Activated naive CD8-positive, alpha-beta T cell (primary cell): ENCODE measurements around the gene SP4.

Experiments used
- H3K27ac Mint-ChIP-seq: one replicate; pipeline ENCODE4 v1.8.0; 2021; ENCODE audit warnings: mixed read lengths
- H3K27me3 Mint-ChIP-seq: one replicate; pipeline ENCODE4 v1.8.0; 2021; ENCODE audit warnings: mixed read lengths
- H3K36me3 Mint-ChIP-seq: one replicate; pipeline ENCODE4 v1.8.0; 2021; ENCODE audit warnings: mixed read lengths
- H3K4me1 Mint-ChIP-seq: one replicate; pipeline ENCODE4 v1.8.0; 2021; ENCODE audit warnings: low read depth, mixed read lengths
- H3K4me3 Mint-ChIP-seq: one replicate; pipeline ENCODE4 v1.8.0; 2021; ENCODE audit warnings: mild to moderate bottlenecking, mixed read lengths
- H3K9me3 Mint-ChIP-seq: one replicate; pipeline ENCODE4 v1.8.0; 2021; ENCODE audit warnings: low read depth, mixed read lengths

Gene SP4

DNA sequence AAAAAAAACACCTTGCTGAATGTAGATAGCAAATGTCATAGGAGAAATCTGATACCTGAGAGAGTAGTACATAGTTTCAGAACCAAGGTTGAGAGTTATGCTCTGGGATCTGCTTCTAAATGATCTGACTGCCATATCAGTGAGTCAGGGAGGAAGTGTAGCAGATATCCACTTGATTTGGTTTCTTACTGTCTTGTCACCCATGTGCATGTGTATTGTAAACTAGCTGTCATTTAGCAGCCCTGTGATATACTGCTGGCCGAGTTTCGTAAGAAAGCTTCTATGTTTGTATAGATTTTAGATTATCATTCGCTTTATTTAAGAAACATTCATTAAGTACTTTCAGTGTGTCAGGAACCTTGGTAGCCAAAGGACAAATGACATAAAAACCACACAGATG lies 42.0 kb downstream of the SP4 start:
- no peaks in the 10 kb centered on the region for H3K27me3 Mint-ChIP-seq
- H3K4me3 Mint-ChIP-seq = no peak overlapping the region
- H3K36me3 Mint-ChIP-seq = peaks cover 17% of the 10 kb centered on the region
- no peak overlapping the region for H3K27ac Mint-ChIP-seq
- no peaks in the 10 kb centered on the region for H3K9me3 Mint-ChIP-seq
- H3K4me1 Mint-ChIP-seq = peaks cover 43% of the 10 kb centered on the region

DNA sequence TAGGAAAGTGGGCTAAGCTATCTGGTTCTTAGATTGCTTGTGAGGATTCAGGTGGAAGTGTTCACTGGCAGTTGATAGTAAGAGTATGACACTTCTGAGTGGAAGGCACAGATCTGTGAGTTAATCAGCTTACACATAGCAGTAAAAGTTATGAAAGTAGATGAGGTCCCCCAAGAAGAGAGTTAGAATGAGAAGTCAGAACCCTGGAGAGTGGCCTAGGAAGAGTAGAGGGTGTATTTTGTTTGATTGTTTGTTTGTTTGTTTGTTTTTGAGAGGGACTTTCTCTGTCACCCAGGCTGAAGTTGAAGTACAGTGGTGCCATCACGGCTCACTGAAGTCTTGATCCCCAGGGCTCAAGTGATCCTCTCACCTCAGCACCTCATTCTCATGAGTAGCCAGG lies 44.1 kb downstream of the SP4 start:
- H3K27ac Mint-ChIP-seq = no peak overlapping the region
- H3K4me3 Mint-ChIP-seq = no peak overlapping the region
- H3K27me3 Mint-ChIP-seq = no peaks in the 10 kb centered on the region
- peaks cover 14% of the 10 kb centered on the region for H3K36me3 Mint-ChIP-seq
- H3K4me1 Mint-ChIP-seq = peaks cover 33% of the 10 kb centered on the region
- no peaks in the 10 kb centered on the region for H3K9me3 Mint-ChIP-seq

DNA sequence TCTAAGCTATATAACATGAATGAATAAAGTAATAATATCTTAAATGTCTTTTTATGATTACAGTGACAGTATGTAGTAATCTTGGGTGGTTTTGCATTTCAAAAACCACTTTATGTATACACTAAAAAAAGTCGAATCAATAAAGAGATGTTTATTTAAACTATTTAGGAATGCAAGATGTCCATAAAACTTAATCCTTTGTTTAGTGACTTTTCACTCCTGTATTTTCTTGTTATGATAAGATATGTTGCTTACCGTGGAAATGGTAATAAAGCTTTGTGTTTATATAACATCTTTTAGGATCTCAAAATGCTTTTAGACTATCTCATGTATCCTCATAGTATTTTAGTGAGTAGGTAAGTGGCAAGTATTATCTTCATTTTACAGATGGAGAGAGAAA lies 48.5 kb downstream of the SP4 start:
- Mint-ChIP-seq H3K4me3 (no peak overlapping the region), H3K4me1 (peaks cover 38% of the 10 kb centered on the region), H3K9me3 (no peaks in the 10 kb centered on the region), H3K27me3 (no peaks in the 10 kb centered on the region), H3K36me3 (peaks cover 26% of the 10 kb centered on the region), H3K27ac (no peak overlapping the region)

DNA sequence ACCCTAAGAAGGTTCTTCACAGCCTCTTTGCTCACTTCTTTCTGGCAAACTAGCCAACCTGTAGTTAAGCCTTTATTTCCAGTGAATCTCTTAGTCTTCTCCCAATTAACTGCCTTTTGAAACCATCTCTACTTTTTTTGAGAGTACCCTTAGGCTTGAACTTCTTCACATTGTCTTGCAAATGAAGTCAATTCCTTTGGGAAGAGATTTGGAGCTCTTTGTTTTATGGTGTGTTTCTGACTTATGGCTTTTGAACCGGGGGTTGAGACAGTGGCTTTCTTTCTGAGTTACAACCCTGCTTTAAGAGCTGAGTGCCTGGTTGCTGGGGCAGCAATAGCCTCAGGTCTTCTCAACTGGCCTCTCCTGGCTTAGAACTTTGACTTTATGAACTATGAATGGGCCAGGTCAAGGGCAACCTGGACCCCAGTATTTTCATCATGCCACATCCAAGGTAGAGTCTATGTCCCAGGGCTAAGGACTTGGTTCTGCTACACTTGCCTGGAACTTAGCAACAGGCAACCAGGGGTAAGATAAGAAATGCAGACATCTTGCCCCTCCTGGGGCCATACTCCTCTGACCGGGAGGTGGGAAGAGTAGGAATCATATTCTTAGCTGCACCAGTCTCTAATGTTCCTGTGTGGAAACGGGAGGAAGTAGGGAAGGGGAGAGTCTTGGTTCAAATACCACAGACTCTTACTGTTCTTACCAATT lies 53.0 kb downstream of the SP4 start:
- H3K27me3 Mint-ChIP-seq = no peaks in the 10 kb centered on the region
- H3K36me3 Mint-ChIP-seq = peaks cover 30% of the 10 kb centered on the region
- H3K4me3 Mint-ChIP-seq = no peak overlapping the region
- no peaks in the 10 kb centered on the region for H3K9me3 Mint-ChIP-seq
- peaks cover 45% of the 10 kb centered on the region for H3K4me1 Mint-ChIP-seq
- H3K27ac Mint-ChIP-seq = no peak overlapping the region

DNA sequence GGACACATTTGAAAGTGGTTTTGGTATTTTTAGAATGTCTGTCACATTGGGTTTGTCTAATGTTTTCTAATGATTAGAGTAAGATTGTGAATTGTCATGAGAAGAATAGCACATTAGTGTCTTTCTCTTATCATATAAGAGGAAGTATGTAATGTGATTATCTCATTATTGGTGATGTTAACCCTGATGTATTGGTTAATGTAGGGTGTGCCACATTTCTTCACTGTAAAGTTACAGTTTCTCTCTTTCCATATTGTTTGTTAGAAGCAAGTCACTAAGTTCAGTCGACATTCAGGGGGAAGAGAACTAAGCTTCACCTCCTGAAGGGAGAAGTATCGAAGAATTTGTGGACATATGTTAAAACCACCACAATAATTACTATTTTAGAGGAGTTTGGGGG lies 58.6 kb downstream of the SP4 start:
- peaks cover 36% of the 10 kb centered on the region for H3K36me3 Mint-ChIP-seq
- H3K27me3 Mint-ChIP-seq = no peaks in the 10 kb centered on the region
- H3K4me1 Mint-ChIP-seq = peaks cover 31% of the 10 kb centered on the region
- no peaks in the 10 kb centered on the region for H3K9me3 Mint-ChIP-seq
- H3K27ac Mint-ChIP-seq = no peak overlapping the region
- H3K4me3 Mint-ChIP-seq = no peak overlapping the region

DNA sequence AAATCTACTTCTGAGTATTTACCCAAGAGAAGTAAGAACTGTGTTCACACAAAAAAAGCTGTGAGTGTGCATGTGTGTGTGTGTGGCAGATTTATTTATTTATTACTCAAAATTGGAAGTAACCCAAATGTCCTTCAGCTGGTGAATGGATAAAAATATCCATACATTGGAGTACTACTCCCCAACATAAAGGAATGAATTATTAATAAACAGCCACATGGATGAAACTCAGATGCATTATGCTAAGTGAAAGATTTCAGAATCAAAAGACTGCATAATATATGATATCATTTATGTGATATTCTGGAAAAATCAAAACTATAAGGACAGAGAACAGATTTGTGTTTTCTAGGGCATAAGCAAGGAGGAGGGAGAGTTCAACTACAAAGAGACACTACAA lies 67.8 kb downstream of the SP4 start:
- Mint-ChIP-seq H3K27ac (no peak overlapping the region), H3K27me3 (no peaks in the 10 kb centered on the region), H3K9me3 (peaks cover 9% of the 10 kb centered on the region), H3K4me3 (no peak overlapping the region), H3K4me1 (no peaks in the 10 kb centered on the region), H3K36me3 (peaks cover 57% of the 10 kb centered on the region)

DNA sequence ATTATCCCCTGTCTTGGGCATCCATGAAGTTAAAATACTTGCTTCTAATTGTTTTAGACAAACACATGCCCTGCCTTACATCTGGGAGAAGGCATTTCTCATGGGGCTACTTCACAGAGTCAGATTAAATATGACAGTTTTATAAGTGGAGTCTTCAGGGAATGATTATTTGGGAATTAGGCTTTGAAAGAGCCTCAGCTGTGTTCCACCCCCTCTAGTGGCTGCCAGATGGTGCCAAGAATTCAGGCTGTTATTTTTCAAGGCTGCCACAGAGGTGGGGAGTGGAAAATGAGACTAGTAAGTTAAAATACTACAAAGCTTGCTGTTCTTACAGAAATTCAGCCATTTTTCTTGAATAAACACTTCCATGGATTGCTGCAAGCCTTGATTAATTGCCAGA lies 69.2 kb downstream of the SP4 start:
- Mint-ChIP-seq H3K4me1 (no peaks in the 10 kb centered on the region), H3K4me3 (no peak overlapping the region), H3K9me3 (peaks cover 9% of the 10 kb centered on the region), H3K36me3 (peaks cover 57% of the 10 kb centered on the region), H3K27me3 (no peaks in the 10 kb centered on the region), H3K27ac (no peak overlapping the region)

DNA sequence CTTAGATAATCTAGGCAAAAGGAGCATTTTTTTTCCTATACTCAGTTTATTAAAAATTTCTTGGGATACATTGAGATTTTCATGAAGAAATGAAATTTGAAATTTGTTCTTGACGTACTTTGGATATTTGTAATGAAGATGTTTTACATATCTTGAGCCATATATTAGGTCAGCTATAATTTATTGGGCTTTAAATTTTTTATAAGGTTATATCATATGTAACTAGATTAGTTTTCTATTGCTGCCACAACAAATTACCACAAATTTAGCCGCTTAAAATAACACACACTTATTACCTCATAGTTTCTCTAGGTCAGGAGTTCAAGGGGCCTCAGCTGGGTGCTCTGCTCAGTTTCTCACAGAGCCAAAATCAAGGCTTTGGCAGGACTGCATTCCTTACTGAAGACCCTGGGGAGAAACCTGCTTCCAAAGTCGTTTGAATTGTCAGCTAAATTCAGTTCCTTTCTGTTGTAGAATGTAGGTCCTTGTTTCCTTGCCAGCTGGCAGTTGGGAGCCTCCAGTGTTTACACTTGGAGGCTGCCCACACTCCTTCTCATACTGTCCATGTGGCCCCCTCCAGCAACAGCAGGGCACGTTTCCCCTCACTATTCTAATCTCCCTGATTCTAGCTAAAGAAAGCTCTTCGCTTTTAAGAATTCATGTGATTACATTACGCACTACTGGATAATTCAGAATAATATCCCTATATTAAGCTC lies 72.4 kb downstream of the SP4 start:
- H3K36me3 Mint-ChIP-seq = peaks cover 60% of the 10 kb centered on the region
- H3K27me3 Mint-ChIP-seq = no peaks in the 10 kb centered on the region
- H3K4me3 Mint-ChIP-seq = no peak overlapping the region
- no peaks in the 10 kb centered on the region for H3K4me1 Mint-ChIP-seq
- H3K9me3 Mint-ChIP-seq = peaks cover 6% of the 10 kb centered on the region
- no peak overlapping the region for H3K27ac Mint-ChIP-seq

DNA sequence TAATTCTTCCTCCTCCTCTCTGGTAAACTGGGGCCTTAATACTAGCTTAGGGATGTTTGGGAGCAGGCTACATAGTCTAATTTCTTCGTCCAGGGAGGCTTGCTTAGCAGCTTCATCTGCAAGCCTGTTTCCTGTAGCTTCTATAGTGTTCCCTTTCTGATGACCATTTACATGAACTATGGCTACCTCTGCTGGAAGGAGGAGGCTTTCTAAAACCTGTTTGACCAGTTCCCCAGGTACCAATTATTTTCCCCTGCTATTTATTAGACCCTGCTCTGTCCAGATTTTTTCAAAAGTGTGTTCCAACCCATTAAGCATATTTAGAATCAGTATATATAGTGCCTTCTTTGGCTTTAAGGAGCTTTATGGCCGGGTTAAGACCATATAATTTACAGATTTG lies 76.1 kb downstream of the SP4 start:
- H3K36me3 Mint-ChIP-seq = peaks cover 61% of the 10 kb centered on the region
- no peak overlapping the region for H3K27ac Mint-ChIP-seq
- no peaks in the 10 kb centered on the region for H3K4me1 Mint-ChIP-seq
- H3K27me3 Mint-ChIP-seq = no peaks in the 10 kb centered on the region
- no peak overlapping the region for H3K4me3 Mint-ChIP-seq
- peaks cover 9% of the 10 kb centered on the region for H3K9me3 Mint-ChIP-seq

DNA sequence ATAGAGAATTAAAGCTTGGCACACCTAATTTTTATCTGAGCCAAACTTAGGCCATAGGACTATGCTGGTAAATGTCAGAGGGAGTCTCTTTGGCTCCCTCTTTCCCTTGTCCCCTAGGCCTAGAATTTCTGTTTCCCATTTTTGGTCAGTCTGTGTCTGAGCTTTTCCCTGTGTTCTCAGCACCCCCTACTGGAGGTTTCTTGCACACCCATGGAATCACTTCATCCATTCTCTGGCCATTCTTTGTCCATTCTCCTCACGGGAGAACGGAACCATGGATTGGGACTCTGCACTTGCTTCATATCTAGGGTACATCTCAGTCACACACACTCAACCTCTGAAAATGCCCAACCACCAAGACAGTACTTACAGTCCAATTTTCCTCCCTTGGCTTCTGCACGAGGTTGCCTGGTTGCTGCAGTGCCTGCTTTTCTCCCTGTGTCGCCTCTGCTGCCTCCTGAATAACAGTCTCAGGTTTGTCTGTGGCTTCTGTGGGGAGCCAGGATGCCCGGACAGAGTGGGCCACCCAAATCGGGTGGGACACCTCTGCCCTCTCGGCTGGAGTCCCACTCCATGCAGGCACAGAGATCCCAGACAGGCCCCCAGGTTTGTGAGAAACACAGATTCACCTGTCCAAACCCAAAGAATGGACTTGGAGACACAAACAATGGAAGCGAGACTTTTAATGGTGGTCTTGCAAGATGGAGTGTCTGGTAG lies 79.9 kb downstream of the SP4 start:
- Mint-ChIP-seq H3K4me3 (no peak overlapping the region), H3K4me1 (no peaks in the 10 kb centered on the region), H3K27me3 (no peaks in the 10 kb centered on the region), H3K9me3 (peaks cover 9% of the 10 kb centered on the region), H3K27ac (no peak overlapping the region), H3K36me3 (peaks cover 50% of the 10 kb centered on the region)

DNA sequence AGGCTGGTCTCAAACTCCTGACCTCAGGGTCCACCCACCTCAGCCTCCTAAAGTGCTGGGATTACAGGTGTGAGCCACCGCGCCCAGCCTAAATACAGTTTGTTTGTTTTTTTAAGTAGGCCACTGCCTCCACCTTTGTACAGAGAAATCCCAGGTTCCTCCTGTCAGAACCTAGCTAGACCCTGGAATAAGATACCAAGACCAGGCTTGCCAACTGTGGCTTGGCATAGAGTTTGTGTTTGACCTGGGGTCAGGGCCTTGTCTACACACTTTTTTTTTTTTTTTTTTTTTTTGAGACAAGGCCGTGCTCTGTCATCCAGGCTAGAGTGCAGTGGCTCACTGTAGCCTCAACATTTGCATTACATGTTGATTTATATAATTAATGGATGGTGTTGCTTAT lies 80.7 kb downstream of the SP4 start:
- Mint-ChIP-seq H3K9me3 (peaks cover 9% of the 10 kb centered on the region), H3K4me3 (no peak overlapping the region), H3K36me3 (peaks cover 43% of the 10 kb centered on the region), H3K27ac (no peak overlapping the region), H3K27me3 (no peaks in the 10 kb centered on the region), H3K4me1 (no peaks in the 10 kb centered on the region)

DNA sequence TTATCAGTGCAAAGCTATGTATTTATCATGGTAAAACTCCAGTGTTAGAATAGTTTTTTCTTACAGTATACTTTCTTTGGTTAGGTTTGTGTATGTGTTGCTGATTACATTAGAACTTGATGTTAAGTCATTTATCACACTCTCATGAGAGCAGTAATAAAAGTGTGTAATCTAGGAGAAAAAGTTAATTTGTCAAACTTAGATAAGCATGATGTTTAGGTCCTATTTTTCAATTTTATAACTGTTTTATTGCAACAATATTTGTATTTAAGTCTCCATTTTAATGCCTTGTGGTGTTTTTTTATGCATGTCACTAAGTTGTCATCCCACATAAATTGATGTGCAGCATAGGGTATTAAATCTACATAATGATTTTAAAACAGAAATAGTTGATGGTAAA lies 86.2 kb downstream of the SP4 start:
- Mint-ChIP-seq H3K36me3 (peaks cover 11% of the 10 kb centered on the region), H3K4me1 (no peaks in the 10 kb centered on the region), H3K27me3 (no peaks in the 10 kb centered on the region), H3K9me3 (no peaks in the 10 kb centered on the region), H3K4me3 (no peak overlapping the region), H3K27ac (no peak overlapping the region)

DNA sequence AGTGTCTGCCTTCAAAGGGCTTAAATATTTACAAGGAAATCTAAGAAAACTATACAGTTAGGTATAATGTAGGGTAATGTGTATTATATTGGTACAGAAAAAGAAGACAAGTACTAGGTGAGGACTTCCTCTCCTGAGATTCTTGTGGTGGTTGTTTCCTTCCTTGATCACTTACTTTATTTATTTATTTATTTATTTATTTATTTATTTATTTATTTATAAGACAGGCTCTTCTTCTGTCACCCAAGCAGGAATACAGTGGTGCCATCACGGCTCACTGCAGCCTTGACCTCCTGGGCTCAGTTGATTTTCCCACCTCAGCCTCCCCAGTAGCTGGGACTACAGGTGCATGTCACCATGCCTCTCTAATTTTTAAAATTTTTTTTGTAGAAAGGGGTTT lies 96.8 kb downstream of the SP4 start:
- Mint-ChIP-seq H3K9me3 (no peaks in the 10 kb centered on the region), H3K4me1 (no peaks in the 10 kb centered on the region), H3K36me3 (no peaks in the 10 kb centered on the region), H3K27me3 (peaks cover 1% of the 10 kb centered on the region), H3K4me3 (no peak overlapping the region), H3K27ac (no peak overlapping the region)

DNA sequence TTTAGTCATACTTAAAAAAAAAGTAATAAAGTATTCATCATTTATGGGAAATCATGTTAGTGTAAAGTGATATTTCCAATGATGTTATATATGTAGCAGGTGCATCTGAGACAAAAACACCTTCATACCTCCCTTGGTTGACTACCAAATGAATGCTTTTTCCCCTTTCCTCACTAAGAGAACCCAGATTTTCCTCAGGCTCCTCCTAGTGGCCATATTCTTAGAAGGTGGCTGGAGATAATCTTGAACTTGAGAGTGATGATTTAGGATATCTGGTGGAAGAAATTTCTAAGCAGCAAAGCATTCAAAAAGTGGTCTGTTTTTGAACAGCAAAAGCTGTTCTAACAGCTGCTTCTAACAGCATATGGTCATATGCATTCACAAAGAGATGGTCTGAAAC lies 98.1 kb downstream of the SP4 start:
- Mint-ChIP-seq H3K36me3 (no peaks in the 10 kb centered on the region), H3K27ac (no peak overlapping the region), H3K4me1 (no peaks in the 10 kb centered on the region), H3K4me3 (no peak overlapping the region), H3K27me3 (peaks cover 1% of the 10 kb centered on the region), H3K9me3 (no peaks in the 10 kb centered on the region)

DNA sequence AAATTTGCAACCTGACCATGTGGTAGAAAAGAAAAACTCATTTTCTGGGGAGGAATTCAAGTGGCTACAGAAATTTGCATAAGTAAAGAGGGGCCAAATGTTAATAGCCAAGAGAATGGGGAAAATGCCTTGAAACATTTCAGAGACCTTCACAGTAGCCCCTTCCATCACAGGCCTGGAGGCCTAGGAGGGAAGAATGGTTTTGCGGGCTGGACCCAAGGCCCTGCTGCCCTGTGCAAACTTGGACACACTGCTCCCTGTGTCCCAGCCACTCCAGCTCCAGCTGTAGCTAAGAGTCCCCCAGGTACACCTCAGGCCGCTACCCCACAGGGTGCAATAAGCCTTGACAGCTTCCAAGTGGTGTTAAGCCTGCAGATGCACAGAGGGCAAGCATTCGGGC lies 98.6 kb downstream of the SP4 start:
- Mint-ChIP-seq H3K4me1 (no peaks in the 10 kb centered on the region), H3K4me3 (no peak overlapping the region), H3K27ac (no peak overlapping the region), H3K27me3 (peaks cover 1% of the 10 kb centered on the region), H3K9me3 (no peaks in the 10 kb centered on the region), H3K36me3 (no peaks in the 10 kb centered on the region)
